ENCODE measurements around the gene SOD3. TPM values are rescaled to one million over a fixed set of nuclear protein-coding genes. Genes with fewer than 3 reads are reported as not detected.

SOD3 gene
- total and polyA plus RNA-seq, 2 of the 8 experiments (the other 6 are each of a cell fraction or from before 2014, with no cell fraction given) = 4.9 TPM

DNA sequence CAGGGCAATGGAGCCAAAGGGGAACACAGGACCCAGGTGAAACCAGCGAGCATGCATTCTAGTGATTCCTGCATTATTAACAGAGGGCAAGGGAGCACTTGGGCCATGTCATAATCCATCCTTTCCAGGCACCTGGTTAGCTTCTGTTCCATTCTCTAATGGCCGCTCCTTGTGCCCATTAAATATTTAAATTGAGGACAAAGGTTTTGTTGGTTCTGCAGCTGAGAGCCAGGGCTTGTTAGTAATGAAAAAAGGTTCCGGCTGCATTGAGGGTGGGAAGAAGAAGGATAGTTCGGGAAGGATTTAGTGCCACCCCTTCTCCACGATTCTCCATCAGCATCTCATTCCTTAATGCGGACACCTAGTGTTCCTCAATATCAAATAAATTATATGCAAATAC lies 13.6 kb downstream of the SOD3 start:
- no peak overlapping the region for H2BK5ac ChIP-seq (ENCODE audit: low read depth, low read length)
- no peak overlapping the region for H3K27ac ChIP-seq (ENCODE audit: low read depth, low read length)
- no peaks in the 10 kb centered on the region; a peak in 1 of 8 replicates for H3K36me3 ChIP-seq (ENCODE audit: control insufficient read depth in 2 of 4, insufficient read depth in 4 of 4, low read length in 3 of 4)
- no peak overlapping the region for H3K9ac ChIP-seq (replicated peaks in 1 of 4; ENCODE audit: extremely low read depth in 1 of 4, low read depth in 3 of 4, low read length in 3 of 4)
- FAIRE-seq (no peak), DNase-seq (ENCODE audit: low read depth in 1 of 2, low spot score in 2 of 2) (no peak)
- H2AK5ac ChIP-seq (ENCODE audit: low read depth, low read length) = no peak overlapping the region
- H4K91ac ChIP-seq (replicated peaks; ENCODE audit: insufficient read length, low read length) = no peak overlapping the region
- H2BK15ac ChIP-seq (ENCODE audit: low read length) = no peak overlapping the region
- H3K4me2 ChIP-seq (ENCODE audit: insufficient read depth in 1 of 2, low read depth in 2 of 2, low read length in 2 of 2) = no peak overlapping the region
- H2AFZ ChIP-seq (ENCODE audit: low read length) = no peak overlapping the region
- H2BK20ac ChIP-seq (ENCODE audit: low read length) = no peak overlapping the region
- no peak overlapping the region for H4K5ac ChIP-seq (ENCODE audit: insufficient read length, low read depth, low read length)
- H3K14ac ChIP-seq (ENCODE audit: insufficient read length) = no peak overlapping the region
- CTCF ChIA-PET (ENCODE audit: partially characterized antibody) = interaction anchor here (0.6 to 4.0 kb wide), 30 partner anchors 7 to 366 kb away, joined by 3 to 29 read pairs (median 3); partner anchors contain the start of gene SOD3
- no peak overlapping the region for H4K8ac ChIP-seq (ENCODE audit: extremely low read depth, insufficient read depth, low read length)
- H3K79me1 ChIP-seq (ENCODE audit: low read depth, low read length) = no peaks in the 10 kb centered on the region
- no peaks in the 10 kb centered on the region for H3K79me2 ChIP-seq (ENCODE audit: control insufficient read depth in 1 of 2, insufficient read depth in 2 of 2, low read length in 2 of 2)
- H3K4ac ChIP-seq (replicated peaks; ENCODE audit: insufficient read length, low read depth, low read length) = no peak overlapping the region
- H3K4me1 ChIP-seq (replicated peaks in 1 of 4; ENCODE audit: control insufficient read depth in 3 of 4, insufficient read depth in 4 of 4, low read length in 3 of 4) = peaks cover 2 to 12% (median 6%) of the 10 kb centered on the region in 4 experiments; a peak in 4 of 7 replicates
- no peak overlapping the region for H2BK120ac ChIP-seq (replicated peaks; ENCODE audit: low read depth, low read length)
- no peak overlapping the region for H3K4me3 ChIP-seq (ENCODE audit: extremely low read depth in 1 of 4, insufficient read depth in 2 of 4, low read depth in 3 of 4, low read length in 4 of 4)
- no peaks in the 10 kb centered on the region for H3K23me2 ChIP-seq (ENCODE audit: low read depth, low read length)
- no peaks in the 10 kb centered on the region for H3K9me3 ChIP-seq (ENCODE audit: insufficient read depth in 2 of 2, low read depth in 1 of 2, low read length in 1 of 2)
- H3K23ac ChIP-seq (ENCODE audit: insufficient read length) = no peak overlapping the region
- POLR2A ChIA-PET (ENCODE audit: partially characterized antibody) = interaction anchor here (1.0 kb wide), 1 partner anchor 71 kb away, joined by 3 read pairs; no protein-coding TSS in a partner anchor
- no peak overlapping the region for H3K18ac ChIP-seq (ENCODE audit: extremely low read depth, low read length)
- 83% methylated on average over 6 of the region's 6 CpGs; no CpG with 5 or more reads in 1 of the 2 experiments for WGBS, 2 experiments (ENCODE audit: extremely low coverage in 1 of 2, insufficient coverage in 1 of 2, insufficient read length in 1 of 2, insufficient replicate concordance in 2 of 2, low coverage in 1 of 2, low lambda C conversion rate in 2 of 2, missing lambda C conversion rate in 1 of 2)
- H3K56ac ChIP-seq (replicated peaks; ENCODE audit: insufficient read length, low read depth, low read length) = no peak overlapping the region
- H4K20me1 ChIP-seq (replicated peaks in 1 of 2; ENCODE audit: control insufficient read depth in 1 of 2, insufficient read depth in 2 of 2, low read length in 2 of 2) = no peaks in the 10 kb centered on the region
- H2BK12ac ChIP-seq (ENCODE audit: low read depth, low read length) = no peak overlapping the region
- H3K27me3 ChIP-seq (replicated peaks in 1 of 4; ENCODE audit: control insufficient read depth in 3 of 4, extremely low read depth in 1 of 4, insufficient read depth in 3 of 4, low read length in 3 of 4) = no peaks in the 10 kb centered on the region
- TF ChIP-seq RXRA (IDR thresholded peaks at IDR 0.05; ENCODE audit: insufficient read depth, low read depth, low read length) = no peak
- TF ChIP-seq KDM1A (IDR thresholded peaks at IDR 0.05; ENCODE audit: borderline replicate concordance, low read length) = no peak
- TF ChIP-seq TCF12 (IDR thresholded peaks at IDR 0.05; ENCODE audit: low read depth, low read length) = no peak
- no peak for TF ChIP-seq SIX5 (IDR thresholded peaks at IDR 0.05; ENCODE audit: low read depth, low read length)
- no peak for TF ChIP-seq TAF1 (IDR thresholded peaks at IDR 0.05; ENCODE audit: low read depth, low read length)
- TF ChIP-seq CBX8 (IDR thresholded peaks at IDR 0.05; ENCODE audit: borderline replicate concordance, low read depth, low read length) = no peak
- no peak for TF ChIP-seq NRF1 (IDR thresholded peaks at IDR 0.05; ENCODE audit: low read depth, low read length)
- TF ChIP-seq, protein P1, sequence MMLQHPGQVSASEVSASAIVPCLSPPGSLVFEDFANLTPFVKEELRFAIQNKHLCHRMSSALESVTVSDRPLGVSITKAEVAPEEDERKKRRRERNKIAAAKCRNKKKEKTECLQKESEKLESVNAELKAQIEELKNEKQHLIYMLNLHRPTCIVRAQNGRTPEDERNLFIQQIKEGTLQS (IDR thresholded peaks at IDR 0.05; ENCODE audit: insufficient read depth, low read depth, low read length) = no peak
- TF ChIP-seq SAP30 (IDR thresholded peaks at IDR 0.05; ENCODE audit: insufficient read depth, insufficient replicate concordance, low read length) = no peak
- no peak for TF ChIP-seq BCL11A (IDR thresholded peaks at IDR 0.05; ENCODE audit: low read depth in 2 of 2, low read length in 2 of 2)
- TF ChIP-seq EZH2 (IDR thresholded peaks at IDR 0.05; ENCODE audit: low read depth, low read length, severe bottlenecking) = no peak
- no peak for TF ChIP-seq ASH2L (IDR thresholded peaks at IDR 0.05; ENCODE audit: low read length)
- TF ChIP-seq CTBP2 (IDR thresholded peaks at IDR 0.05; ENCODE audit: borderline replicate concordance, insufficient read depth, insufficient read length, low read length) = no peak
- no peak for TF ChIP-seq KDM5A (IDR thresholded peaks at IDR 0.05; ENCODE audit: low read length)
